ENCODE results near the gene SPECC1.

- TF ChIP-seq SP1 (IDR thresholded peaks at IDR 0.05) (no peak), SUZ12 (IDR thresholded peaks at IDR 0.05) (no peak), LEF1 (IDR thresholded peaks at IDR 0.05; ENCODE audit: borderline replicate concordance) (no peak), ZNF384 (IDR thresholded peaks at IDR 0.05) (no peak), CTBP1 (IDR thresholded peaks at IDR 0.05; ENCODE audit: borderline replicate concordance) (no peak), HDGF (IDR thresholded peaks at IDR 0.05; ENCODE audit: borderline replicate concordance) (no peak), L3MBTL2 (conservative IDR thresholded peaks at IDR 0.05) (no peak), BHLHE40 (IDR thresholded peaks at IDR 0.05; ENCODE audit: borderline replicate concordance) (no peak)
- TF ChIP-seq, protein P1, sequence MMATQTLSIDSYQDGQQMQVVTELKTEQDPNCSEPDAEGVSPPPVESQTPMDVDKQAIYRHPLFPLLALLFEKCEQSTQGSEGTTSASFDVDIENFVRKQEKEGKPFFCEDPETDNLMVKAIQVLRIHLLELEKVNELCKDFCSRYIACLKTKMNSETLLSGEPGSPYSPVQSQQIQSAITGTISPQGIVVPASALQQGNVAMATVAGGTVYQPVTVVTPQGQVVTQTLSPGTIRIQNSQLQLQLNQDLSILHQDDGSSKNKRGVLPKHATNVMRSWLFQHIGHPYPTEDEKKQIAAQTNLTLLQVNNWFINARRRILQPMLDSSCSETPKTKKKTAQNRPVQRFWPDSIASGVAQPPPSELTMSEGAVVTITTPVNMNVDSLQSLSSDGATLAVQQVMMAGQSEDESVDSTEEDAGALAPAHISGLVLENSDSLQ (IDR thresholded peaks at IDR 0.05): no peak
Observed at GRCh38 chr17:20306924-20307323, 297.8 kb downstream of the SPECC1 start.

Measured in HEK293T (cell line).